PC-3 (cell line): ENCODE data around the gene OR56A5.

Source experiments
- EZH2 ChIP-seq: fragments of 300-600 bp; sonication (generic); IDR thresholded peaks from one replicate; pipeline ENCODE4 v1.6.1; 2017; ENCODE audit warnings: antibody characterized with exemption, mild to moderate bottlenecking, low read length; ENCODE audit not compliant: unreplicated experiment
- TF ChIP-seq, protein P1 (sequence below): fragments of 300-600 bp; sonication (generic); conservative IDR thresholded peaks from 2 replicates; pipeline ENCODE4 v1.5.1; 2017; ENCODE audit warnings: antibody characterized with exemption, low read depth, mild to moderate bottlenecking, low read length

DNA sequence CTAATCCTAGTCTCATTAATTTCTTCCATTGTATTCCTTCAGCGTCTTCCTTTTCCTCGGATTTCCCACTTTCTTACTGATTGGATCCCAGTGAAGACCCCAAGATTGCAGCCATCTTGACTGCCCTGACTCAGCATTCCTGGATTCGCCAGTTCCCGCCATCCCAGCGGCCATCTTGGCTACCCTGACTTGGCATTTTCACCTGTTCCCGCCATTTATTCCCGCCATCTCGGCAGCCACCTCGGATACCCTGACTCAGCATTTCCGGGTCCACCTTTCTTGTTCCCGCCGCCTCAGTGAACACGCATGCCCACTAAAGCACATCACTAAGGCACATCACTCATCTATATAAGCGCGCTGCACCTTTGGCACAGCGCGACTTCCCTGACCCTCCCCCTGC is 40.0 kb downstream of the OR56A5 start:
- TF ChIP-seq, protein P1, sequence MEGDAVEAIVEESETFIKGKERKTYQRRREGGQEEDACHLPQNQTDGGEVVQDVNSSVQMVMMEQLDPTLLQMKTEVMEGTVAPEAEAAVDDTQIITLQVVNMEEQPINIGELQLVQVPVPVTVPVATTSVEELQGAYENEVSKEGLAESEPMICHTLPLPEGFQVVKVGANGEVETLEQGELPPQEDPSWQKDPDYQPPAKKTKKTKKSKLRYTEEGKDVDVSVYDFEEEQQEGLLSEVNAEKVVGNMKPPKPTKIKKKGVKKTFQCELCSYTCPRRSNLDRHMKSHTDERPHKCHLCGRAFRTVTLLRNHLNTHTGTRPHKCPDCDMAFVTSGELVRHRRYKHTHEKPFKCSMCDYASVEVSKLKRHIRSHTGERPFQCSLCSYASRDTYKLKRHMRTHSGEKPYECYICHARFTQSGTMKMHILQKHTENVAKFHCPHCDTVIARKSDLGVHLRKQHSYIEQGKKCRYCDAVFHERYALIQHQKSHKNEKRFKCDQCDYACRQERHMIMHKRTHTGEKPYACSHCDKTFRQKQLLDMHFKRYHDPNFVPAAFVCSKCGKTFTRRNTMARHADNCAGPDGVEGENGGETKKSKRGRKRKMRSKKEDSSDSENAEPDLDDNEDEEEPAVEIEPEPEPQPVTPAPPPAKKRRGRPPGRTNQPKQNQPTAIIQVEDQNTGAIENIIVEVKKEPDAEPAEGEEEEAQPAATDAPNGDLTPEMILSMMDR = no peak
- TF ChIP-seq EZH2 = no peak
